ENCODE data around the gene DAGLB. TPM values are rescaled to one million over a fixed set of nuclear protein-coding genes. Genes with fewer than 3 reads are reported as not detected.
A peak's percentile ranks its signal among the peaks of the same experiment; 100 is the strongest.

Gene DAGLB
- total RNA-seq, 1 donor from 2014 or later = 27.0 TPM

DNA sequence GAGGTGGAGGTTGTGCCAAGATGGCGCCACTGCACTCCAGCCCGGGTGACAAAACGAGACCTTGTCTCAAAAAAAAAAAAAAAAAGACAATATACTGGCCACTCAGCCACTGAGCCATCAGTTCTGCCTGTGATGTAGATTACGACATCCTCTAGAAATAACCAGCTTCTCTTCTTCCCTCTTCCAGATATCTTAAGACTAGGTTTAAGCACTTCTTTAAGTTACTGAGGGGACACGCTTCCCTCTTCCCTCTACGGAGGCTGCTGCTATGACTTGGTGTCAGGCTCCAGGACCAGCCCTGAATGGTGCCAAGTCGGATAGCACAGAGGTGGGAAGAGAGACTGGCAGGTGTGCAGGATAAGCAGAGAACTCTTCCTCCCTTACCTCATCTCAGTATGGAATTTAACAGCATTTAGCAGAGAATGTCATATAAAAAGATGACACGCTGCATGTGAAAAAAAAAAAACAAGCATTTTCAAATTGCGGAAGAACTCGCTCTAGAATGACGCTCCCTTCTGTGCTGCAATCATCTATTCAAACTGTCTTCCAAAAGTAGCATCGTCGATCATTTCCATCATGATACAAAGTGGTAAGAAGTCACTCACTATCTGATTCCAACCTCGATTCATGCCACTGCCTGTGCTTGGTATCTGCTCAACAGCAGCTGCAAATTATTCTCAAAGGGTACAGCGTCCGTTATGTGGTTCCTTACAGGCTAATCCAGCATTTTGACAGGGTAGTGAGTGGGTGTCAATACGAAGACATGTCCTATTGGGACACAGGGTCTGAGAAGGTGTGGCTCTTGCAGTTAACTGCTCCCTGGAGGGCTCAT lies 13.8 kb downstream of the DAGLB start:
- no peak overlapping the region for H3K27ac Mint-ChIP-seq
- peaks cover 9% of the 10 kb centered on the region for H3K4me1 Mint-ChIP-seq (ENCODE audit: unreplicated experiment)
- H3K9me3 Mint-ChIP-seq = no peaks in the 10 kb centered on the region
- H3K27me3 Mint-ChIP-seq = no peaks in the 10 kb centered on the region
- H3K36me3 Mint-ChIP-seq = peaks cover 11% of the 10 kb centered on the region
- H3K4me3 Mint-ChIP-seq = no peak overlapping the region
- TF ChIP-seq, protein P1, sequence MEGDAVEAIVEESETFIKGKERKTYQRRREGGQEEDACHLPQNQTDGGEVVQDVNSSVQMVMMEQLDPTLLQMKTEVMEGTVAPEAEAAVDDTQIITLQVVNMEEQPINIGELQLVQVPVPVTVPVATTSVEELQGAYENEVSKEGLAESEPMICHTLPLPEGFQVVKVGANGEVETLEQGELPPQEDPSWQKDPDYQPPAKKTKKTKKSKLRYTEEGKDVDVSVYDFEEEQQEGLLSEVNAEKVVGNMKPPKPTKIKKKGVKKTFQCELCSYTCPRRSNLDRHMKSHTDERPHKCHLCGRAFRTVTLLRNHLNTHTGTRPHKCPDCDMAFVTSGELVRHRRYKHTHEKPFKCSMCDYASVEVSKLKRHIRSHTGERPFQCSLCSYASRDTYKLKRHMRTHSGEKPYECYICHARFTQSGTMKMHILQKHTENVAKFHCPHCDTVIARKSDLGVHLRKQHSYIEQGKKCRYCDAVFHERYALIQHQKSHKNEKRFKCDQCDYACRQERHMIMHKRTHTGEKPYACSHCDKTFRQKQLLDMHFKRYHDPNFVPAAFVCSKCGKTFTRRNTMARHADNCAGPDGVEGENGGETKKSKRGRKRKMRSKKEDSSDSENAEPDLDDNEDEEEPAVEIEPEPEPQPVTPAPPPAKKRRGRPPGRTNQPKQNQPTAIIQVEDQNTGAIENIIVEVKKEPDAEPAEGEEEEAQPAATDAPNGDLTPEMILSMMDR (conservative IDR thresholded peaks at IDR 0.05) = no peak
- DNase-seq (ENCODE audit: extremely low spot score, unreplicated experiment) = no peak

DNA sequence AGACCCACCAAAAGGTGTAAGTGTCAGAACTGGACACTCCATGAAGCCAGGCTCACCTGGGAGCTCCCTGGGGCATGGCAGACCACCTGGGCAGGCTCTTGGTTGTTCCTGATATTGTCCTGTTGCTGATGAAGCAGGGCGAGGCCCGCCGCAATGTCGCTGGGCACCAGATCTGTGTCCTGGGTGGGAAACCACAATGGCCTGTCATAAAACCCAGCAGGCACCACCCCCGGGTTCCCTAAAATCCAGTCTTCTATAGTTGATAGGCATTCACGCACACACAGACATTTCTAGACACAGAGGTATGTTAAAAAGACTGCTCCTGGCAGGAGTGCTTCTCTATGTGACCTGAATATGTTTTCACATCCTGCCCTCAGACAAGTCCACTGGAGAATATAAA lies 15.0 kb downstream of the DAGLB start:
- Mint-ChIP-seq H3K9me3 (no peaks in the 10 kb centered on the region), H3K27ac (no peak overlapping the region), H3K4me1 (ENCODE audit: unreplicated experiment) (peaks cover 9% of the 10 kb centered on the region), H3K36me3 (peaks cover 12% of the 10 kb centered on the region), H3K27me3 (no peaks in the 10 kb centered on the region), H3K4me3 (no peak overlapping the region)
- TF ChIP-seq, protein P1 (conservative IDR thresholded peaks at IDR 0.05) = no peak
- DNase-seq (ENCODE audit: extremely low spot score, unreplicated experiment) = no peak

DNA sequence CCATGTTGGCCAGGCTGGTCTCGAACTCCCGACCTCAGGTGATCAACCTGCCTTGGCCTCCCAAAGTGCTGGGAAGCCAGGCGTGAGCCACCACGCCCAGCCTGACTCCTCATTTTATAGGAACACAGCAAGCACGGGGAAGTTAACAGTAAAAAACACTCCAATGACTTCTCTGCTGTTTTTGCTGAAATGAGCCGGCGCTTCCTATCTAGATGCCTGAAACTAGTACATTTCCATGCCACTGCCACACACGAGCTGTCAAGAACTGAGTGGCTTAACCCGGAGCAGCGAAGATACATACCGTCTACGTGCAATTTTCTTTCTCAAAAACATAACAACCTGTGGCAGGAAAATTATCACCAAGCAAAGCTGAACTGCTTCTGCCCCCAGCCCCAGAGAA lies 16.8 kb downstream of the DAGLB start:
- Mint-ChIP-seq H3K9me3 (no peaks in the 10 kb centered on the region), H3K27ac (no peak overlapping the region), H3K27me3 (no peaks in the 10 kb centered on the region), H3K4me3 (no peak overlapping the region), H3K4me1 (ENCODE audit: unreplicated experiment) (peaks cover 4% of the 10 kb centered on the region), H3K36me3 (peaks cover 12% of the 10 kb centered on the region)
- DNase-seq (ENCODE audit: extremely low spot score, unreplicated experiment) = no peak
- TF ChIP-seq, protein P1 (conservative IDR thresholded peaks at IDR 0.05) = no peak

DNA sequence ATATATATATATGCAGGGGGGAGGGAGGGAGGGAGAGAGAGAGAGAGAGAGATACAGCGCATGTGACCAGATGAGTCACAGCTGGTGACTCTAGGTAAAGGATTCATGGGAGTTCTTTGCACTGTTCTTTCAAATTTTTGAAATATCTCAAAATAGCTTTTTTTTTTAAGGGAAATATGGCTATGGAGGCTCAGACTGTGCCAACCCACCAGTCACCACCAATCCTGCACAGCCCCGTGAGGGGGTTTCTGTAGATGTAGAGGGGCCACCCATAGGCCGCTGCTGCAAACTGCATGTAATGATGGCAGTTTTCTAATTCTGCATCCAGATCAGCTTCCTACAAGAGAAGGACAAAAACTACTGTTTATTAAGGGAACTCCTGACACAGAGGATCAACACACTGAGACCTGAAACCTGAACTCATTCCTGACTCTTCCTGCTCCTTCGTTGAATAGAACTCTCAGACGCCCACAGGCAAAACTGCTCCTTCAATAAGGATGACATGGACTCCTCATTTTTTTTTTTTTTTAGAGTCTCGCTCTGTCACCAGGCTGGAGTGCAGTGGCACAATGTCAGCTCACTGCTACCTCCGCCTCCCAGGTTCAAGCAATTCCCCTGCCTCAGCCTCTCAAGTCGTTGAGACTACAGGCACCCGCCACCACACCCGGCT lies 17.3 kb downstream of the DAGLB start:
- no peak for DNase-seq (ENCODE audit: extremely low spot score, unreplicated experiment)
- Mint-ChIP-seq H3K9me3 (no peaks in the 10 kb centered on the region), H3K27me3 (no peaks in the 10 kb centered on the region), H3K36me3 (peaks cover 14% of the 10 kb centered on the region), H3K4me3 (no peak overlapping the region), H3K27ac (no peak overlapping the region), H3K4me1 (ENCODE audit: unreplicated experiment) (peaks cover under 1% of the 10 kb centered on the region)
- TF ChIP-seq, protein P1 (conservative IDR thresholded peaks at IDR 0.05) = peak; percentile 37

DNA sequence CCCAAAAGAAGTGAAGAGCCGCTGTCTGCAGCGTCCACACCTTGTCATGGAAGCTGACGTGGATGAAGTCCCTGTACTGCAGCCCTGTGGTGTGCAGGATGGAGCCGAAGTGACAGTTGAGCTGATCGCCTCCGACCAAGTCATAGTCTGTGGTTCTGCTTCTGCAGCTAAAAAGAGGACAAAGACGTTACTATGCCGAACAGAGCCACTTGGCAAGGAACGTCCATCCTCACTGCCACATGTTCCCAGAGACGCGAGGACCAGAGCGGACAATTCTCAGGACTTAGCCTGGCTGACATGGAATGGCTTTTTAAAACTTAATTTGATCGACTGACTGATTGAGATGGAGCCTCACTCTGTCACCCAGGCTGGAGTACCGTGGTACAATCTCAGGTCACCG lies 21.8 kb downstream of the DAGLB start:
- Mint-ChIP-seq H3K4me1 (ENCODE audit: unreplicated experiment) (no peaks in the 10 kb centered on the region), H3K9me3 (no peaks in the 10 kb centered on the region), H3K36me3 (peaks cover 15% of the 10 kb centered on the region), H3K4me3 (no peak overlapping the region), H3K27ac (no peak overlapping the region), H3K27me3 (no peaks in the 10 kb centered on the region)
- TF ChIP-seq, protein P1 (conservative IDR thresholded peaks at IDR 0.05) = no peak
- DNase-seq (ENCODE audit: extremely low spot score, unreplicated experiment) = no peak

Measured in type B pancreatic cell (in vitro differentiated cells).